ENCODE measurements around the gene OR10P1.

OR10P1 gene

GRCh38 chr12:55685671-55686070, 49.0 kb downstream of the OR10P1 start:
- DNase-seq (ENCODE audit: low read depth), result no peak

DNA sequence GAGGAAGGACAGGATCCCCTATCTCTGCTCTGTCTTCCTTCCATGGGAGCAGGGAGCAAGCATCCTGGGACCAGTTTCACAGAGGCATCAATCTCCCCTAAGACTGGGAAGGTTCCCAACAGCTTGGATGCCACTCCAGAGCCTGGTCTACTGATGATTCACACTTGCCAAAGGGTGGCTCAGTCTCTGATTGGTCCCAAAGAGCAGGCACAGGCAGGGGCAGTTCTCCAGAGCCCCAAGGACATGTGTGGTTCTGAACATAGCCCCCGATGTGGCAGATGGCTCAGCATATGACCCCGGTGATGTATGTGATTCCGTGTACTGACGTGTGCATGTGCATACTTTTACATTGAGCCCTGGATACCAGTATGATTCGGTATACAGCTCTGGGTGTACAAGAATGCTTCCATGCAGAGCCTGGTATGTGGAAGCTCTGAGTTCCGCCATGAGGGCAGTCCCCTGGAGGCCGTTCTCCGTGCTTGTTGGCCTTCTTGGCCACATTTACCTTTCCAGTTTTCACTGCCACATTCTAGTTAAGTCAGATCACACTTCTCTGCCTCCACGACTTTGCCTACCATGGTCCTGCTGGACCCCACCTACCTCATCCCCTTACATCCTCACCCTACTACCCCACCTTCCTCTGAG, 49.8 kb downstream of the OR10P1 start:
- DNase-seq (ENCODE audit: low read depth), result peak; percentile 15
